K562 (cell line): Measurements from ENCODE around the gene ATP2A3. TPM values are rescaled to one million over a fixed set of nuclear protein-coding genes. Genes with fewer than 3 reads are reported as not detected.

Experiments used
- BRCA1 ChIP-seq, 2 experiments: fragments of 450-650 bp in 1 of 2; sonication (generic) in 1 of 2; formaldehyde crosslinking in 1 of 2; IDR thresholded peaks; 2 replicates each; pipeline versions ENCODE4 v1.5.0 to v1.6.1; 2017 to 2020; ENCODE audit warnings: mild to moderate bottlenecking in 1 of 2, missing genetic modification reagents in 1 of 2
- FOXJ2 ChIP-seq: fragments of 200-800 bp; sonication (Bioruptor generic); IDR thresholded peaks from 2 replicates; pipeline ENCODE4 v1.6.1; 2016; ENCODE audit warnings: missing genetic modification characterization, missing compliant biosample characterization
- KHSRP ChIP-seq: fragments of 450-650 bp; IDR thresholded peaks from 2 replicates; pipeline ENCODE4 v1.6.1; 2017
- MEIS2 ChIP-seq: fragments of 450-650 bp; IDR thresholded peaks from 2 replicates; pipeline ENCODE4 v1.6.1; 2014; ENCODE audit warnings: mild to moderate bottlenecking; ENCODE audit not compliant: partially characterized antibody
- OTX1 ChIP-seq: fragments of 450-650 bp; formaldehyde crosslinking; IDR thresholded peaks from 2 replicates; pipeline ENCODE4 v1.4.0; 2022; ENCODE audit warnings: mild to moderate bottlenecking
- PTTG1 ChIP-seq: fragments of 450-650 bp; IDR thresholded peaks from 2 replicates; pipeline ENCODE4 v1.6.1; 2016; ENCODE audit warnings: low read depth, mild to moderate bottlenecking, missing genetic modification characterization, missing compliant biosample characterization
- SP1 ChIP-seq: sonication (generic); formaldehyde crosslinking; IDR thresholded peaks from 2 replicates; pipeline ENCODE4 v1.8.1; 2022; ENCODE audit warnings: mild to moderate bottlenecking, missing genetic modification reagents
- SUPT5H ChIP-seq: fragments of 450-650 bp; IDR thresholded peaks from 2 replicates; pipeline ENCODE4 v1.6.1; 2016
- TEAD4 ChIP-seq, 2 experiments: sonication (generic) in 1 of 2; formaldehyde crosslinking in 1 of 2; IDR thresholded peaks; 2 replicates each; pipeline versions ENCODE4 v1.6.1 to v1.8.0; 2012 to 2022; ENCODE audit warnings: borderline replicate concordance in 1 of 2, inconsistent platforms in 1 of 2, low read length in 1 of 2, mild to moderate bottlenecking in 1 of 2, missing genetic modification reagents in 1 of 2
- XRCC3 ChIP-seq: fragments of 450-650 bp; IDR thresholded peaks from 2 replicates; pipeline ENCODE4 v1.6.1; 2017; ENCODE audit warnings: mild to moderate bottlenecking, moderate library complexity
- ZFX ChIP-seq: sonication (generic); formaldehyde crosslinking; IDR thresholded peaks from 2 replicates; pipeline ENCODE4 v1.8.0; 2022; ENCODE audit warnings: mild to moderate bottlenecking, missing genetic modification reagents, moderate library complexity
- ZNF75A ChIP-seq: fragments of 450-650 bp; formaldehyde crosslinking; IDR thresholded peaks from 2 replicates; pipeline ENCODE4 v1.4.0; 2020; ENCODE audit warnings: mild to moderate bottlenecking
- ZNF766 ChIP-seq: fragments of 200-800 bp; sonication (Bioruptor generic); conservative IDR thresholded peaks from 2 replicates; pipeline ENCODE4 v1.6.1; 2016; ENCODE audit warnings: missing genetic modification characterization, missing compliant biosample characterization
- polyA plus RNA-seq, 8 experiments: library from polyadenylated mRNA; depleted of rRNA in 4 of 8; stranded (reverse) in 5 of 8; unstranded in 3 of 8; fragments of >200 nt; fragmentation: Nextera tagmentation in 2 of 8; fragmentation: Illumina TruSeq in 1 of 8; extraction: Ambion mirVana in 2 of 8; extraction: Trizol in 1 of 8; gene quantifications; 2 replicates each; pipeline versions ENCODE4 v1.2.1 to v1.2.3, GENCODE V29; 2011 to 2014; ENCODE audit warnings: inconsistent platforms in 1 of 8, missing spikeins in 1 of 8
- total RNA-seq, 7 experiments: library from RNA; depleted of rRNA in 6 of 7; stranded (reverse); fragments of >200 nt in 6 of 7; fragmentation: Illumina TruSeq in 2 of 7; extraction: Trizol in 2 of 7; gene quantifications; 2 replicates each; pipeline versions ENCODE4 v1.2.1 to v1.2.3, GENCODE V29; 2011 to 2021; ENCODE audit warnings: low replicate concordance in 1 of 7
- TF ChIP-seq, protein P1 (sequence below), 2 experiments: fragments of 450-650 bp in 1 of 2; IDR thresholded peaks; 2 replicates each; pipeline ENCODE4 v1.6.1; 2011 to 2017; ENCODE audit warnings: low read depth in 2 of 2, antibody characterized with exemption in 1 of 2, borderline replicate concordance in 1 of 2, low read length in 1 of 2, mild to moderate bottlenecking in 1 of 2, mixed read lengths in 1 of 2; ENCODE audit not compliant: control insufficient read depth in 1 of 2
- TF ChIP-seq, protein P2 (sequence below): sonication (generic); formaldehyde crosslinking; IDR thresholded peaks from 2 replicates; pipeline ENCODE4 v1.8.1; 2022; ENCODE audit warnings: missing genetic modification reagents
- TF ChIP-seq, protein P3 (sequence below): fragments of 450-650 bp; IDR thresholded peaks from 2 replicates; pipeline ENCODE4 v1.6.1; 2016; ENCODE audit warnings: missing biosample characterization, missing genetic modification characterization
- TF ChIP-seq, protein P4 (sequence below): sonication (generic); formaldehyde crosslinking; IDR thresholded peaks from 2 replicates; pipeline ENCODE4 v1.8.1; 2023; ENCODE audit warnings: mild to moderate bottlenecking, missing genetic modification reagents
- TF ChIP-seq, protein P5 (sequence below): fragments of 250-450 bp; sonication (Bioruptor Pico); IDR thresholded peaks from 2 replicates; pipeline ENCODE4 v1.5.0; 2020; ENCODE audit warnings: mild to moderate bottlenecking

The ATP2A3 gene
- total and polyA plus RNA-seq, 9 of the 15 experiments (the other 6 are each of a cell fraction or from before 2014, with no cell fraction given): 0.65 to 103 (median 31.3) TPM

DNA sequence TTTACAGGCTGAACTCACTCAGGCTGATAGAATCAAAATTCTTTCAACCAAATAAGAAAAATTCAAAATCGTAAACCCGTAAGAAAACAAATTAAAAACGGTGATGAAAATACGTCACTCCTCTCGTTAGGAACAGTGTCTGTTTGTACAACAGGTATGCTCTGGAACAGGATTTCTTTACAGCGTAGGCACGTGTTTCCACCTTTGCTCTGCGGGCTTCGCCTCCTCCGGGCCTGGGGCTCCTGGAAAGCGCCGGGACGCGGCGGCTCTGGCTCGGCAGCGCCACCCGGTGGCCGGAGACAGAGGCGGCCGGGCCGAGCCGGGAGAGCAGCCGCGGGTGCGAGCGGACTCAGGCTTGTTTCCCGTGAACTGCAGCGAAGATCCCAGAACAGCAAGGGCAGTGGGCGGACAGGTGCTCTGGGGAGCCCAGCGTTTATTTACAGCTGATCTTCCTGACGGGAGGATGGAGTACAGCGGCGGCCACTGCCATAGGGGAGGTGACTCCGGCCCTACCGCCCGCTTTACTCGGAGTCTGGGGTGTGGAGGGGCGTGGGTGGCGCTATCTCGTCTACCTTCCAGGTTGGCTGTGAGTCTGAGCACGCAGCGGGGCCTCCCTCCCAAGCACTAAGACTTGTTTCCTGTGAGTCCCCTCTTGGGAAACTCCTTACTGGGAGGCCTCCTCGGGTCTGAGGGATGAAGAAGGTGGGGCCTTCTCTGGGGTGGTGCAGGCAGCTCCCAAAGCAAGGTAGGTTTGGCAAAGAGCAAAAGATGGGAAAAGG is 40.5 kb upstream of the ATP2A3 start (continued):
- TF ChIP-seq, protein P1, sequence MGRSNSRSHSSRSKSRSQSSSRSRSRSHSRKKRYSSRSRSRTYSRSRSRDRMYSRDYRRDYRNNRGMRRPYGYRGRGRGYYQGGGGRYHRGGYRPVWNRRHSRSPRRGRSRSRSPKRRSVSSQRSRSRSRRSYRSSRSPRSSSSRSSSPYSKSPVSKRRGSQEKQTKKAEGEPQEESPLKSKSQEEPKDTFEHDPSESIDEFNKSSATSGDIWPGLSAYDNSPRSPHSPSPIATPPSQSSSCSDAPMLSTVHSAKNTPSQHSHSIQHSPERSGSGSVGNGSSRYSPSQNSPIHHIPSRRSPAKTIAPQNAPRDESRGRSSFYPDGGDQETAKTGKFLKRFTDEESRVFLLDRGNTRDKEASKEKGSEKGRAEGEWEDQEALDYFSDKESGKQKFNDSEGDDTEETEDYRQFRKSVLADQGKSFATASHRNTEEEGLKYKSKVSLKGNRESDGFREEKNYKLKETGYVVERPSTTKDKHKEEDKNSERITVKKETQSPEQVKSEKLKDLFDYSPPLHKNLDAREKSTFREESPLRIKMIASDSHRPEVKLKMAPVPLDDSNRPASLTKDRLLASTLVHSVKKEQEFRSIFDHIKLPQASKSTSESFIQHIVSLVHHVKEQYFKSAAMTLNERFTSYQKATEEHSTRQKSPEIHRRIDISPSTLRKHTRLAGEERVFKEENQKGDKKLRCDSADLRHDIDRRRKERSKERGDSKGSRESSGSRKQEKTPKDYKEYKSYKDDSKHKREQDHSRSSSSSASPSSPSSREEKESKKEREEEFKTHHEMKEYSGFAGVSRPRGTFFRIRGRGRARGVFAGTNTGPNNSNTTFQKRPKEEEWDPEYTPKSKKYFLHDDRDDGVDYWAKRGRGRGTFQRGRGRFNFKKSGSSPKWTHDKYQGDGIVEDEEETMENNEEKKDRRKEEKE (IDR thresholded peaks at IDR 0.05; ENCODE audit: borderline replicate concordance in 1 of 2, control insufficient read depth in 1 of 2, low read depth in 2 of 2, low read length in 1 of 2): no peak
- TF ChIP-seq, protein P2, sequence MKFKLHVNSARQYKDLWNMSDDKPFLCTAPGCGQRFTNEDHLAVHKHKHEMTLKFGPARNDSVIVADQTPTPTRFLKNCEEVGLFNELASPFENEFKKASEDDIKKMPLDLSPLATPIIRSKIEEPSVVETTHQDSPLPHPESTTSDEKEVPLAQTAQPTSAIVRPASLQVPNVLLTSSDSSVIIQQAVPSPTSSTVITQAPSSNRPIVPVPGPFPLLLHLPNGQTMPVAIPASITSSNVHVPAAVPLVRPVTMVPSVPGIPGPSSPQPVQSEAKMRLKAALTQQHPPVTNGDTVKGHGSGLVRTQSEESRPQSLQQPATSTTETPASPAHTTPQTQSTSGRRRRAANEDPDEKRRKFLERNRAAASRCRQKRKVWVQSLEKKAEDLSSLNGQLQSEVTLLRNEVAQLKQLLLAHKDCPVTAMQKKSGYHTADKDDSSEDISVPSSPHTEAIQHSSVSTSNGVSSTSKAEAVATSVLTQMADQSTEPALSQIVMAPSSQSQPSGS: no peak
- TF ChIP-seq MEIS2 (no peak), ZNF766 (CRISPR knock-in tag) (peak; percentile 88), ZNF75A (CRISPR knock-in tag) (0 out of 2 replicates have a peak, but pooled peaks have one; percentile 41), PTTG1 (peak; percentile 63; the same call in 1 of the 2 replicates), FOXJ2 (no peak), ZFX (CRISPR knock-in tag) (peak; percentile 86), SUPT5H (no peak), KHSRP (no peak), OTX1 (0 out of 2 replicates have a peak, but pooled peaks have one; percentile 72), BRCA1 (IDR thresholded peaks at IDR 0.05) (no peak), BRCA1 (CRISPR knock-in tag; IDR thresholded peaks at IDR 0.05) (no peak), XRCC3 (no peak), SP1 (CRISPR knock-in tag) (peak; percentile 50; the same call in 1 of the 2 replicates), TEAD4 (IDR thresholded peaks at IDR 0.05; ENCODE audit: low read length) (no peak), TEAD4 (CRISPR knock-in tag; IDR thresholded peaks at IDR 0.05; ENCODE audit: borderline replicate concordance) (no peak)
- TF ChIP-seq, protein P3, sequence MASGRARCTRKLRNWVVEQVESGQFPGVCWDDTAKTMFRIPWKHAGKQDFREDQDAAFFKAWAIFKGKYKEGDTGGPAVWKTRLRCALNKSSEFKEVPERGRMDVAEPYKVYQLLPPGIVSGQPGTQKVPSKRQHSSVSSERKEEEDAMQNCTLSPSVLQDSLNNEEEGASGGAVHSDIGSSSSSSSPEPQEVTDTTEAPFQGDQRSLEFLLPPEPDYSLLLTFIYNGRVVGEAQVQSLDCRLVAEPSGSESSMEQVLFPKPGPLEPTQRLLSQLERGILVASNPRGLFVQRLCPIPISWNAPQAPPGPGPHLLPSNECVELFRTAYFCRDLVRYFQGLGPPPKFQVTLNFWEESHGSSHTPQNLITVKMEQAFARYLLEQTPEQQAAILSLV (tag): no peak
- TF ChIP-seq, protein P4, sequence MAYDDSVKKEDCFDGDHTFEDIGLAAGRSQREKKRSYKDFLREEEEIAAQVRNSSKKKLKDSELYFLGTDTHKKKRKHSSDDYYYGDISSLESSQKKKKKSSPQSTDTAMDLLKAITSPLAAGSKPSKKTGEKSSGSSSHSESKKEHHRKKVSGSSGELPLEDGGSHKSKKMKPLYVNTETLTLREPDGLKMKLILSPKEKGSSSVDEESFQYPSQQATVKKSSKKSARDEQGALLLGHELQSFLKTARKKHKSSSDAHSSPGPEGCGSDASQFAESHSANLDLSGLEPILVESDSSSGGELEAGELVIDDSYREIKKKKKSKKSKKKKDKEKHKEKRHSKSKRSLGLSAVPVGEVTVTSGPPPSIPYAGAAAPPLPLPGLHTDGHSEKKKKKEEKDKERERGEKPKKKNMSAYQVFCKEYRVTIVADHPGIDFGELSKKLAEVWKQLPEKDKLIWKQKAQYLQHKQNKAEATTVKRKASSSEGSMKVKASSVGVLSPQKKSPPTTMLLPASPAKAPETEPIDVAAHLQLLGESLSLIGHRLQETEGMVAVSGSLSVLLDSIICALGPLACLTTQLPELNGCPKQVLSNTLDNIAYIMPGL (CRISPR knock-in tag): no peak
- TF ChIP-seq, protein P5, sequence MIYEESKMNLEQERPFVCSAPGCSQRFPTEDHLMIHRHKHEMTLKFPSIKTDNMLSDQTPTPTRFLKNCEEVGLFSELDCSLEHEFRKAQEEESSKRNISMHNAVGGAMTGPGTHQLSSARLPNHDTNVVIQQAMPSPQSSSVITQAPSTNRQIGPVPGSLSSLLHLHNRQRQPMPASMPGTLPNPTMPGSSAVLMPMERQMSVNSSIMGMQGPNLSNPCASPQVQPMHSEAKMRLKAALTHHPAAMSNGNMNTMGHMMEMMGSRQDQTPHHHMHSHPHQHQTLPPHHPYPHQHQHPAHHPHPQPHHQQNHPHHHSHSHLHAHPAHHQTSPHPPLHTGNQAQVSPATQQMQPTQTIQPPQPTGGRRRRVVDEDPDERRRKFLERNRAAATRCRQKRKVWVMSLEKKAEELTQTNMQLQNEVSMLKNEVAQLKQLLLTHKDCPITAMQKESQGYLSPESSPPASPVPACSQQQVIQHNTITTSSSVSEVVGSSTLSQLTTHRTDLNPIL: no peak
